WTC11 (cell line): ENCODE measurements around the gene DLL1. TPM values are rescaled to one million over a fixed set of nuclear protein-coding genes. Genes with fewer than 3 reads are reported as not detected.

Experiments
- ATAC-seq: fragments of 200-7000 bp; cut with Tn5 transposase; 2 replicates; pipeline ENCODE4 v1.10.0; 2021; ENCODE audit warnings: mild to moderate bottlenecking, moderate library complexity
- CTCF ChIA-PET: fragments of 300-600 bp; sonication (Branson Sonifier 250); formaldehyde crosslinking; loops from one replicate; lab custom pipeline; 2021; ENCODE audit warnings: antibody characterized with exemption; lab: Charles Lee
- POLR2A ChIA-PET: fragments of 350-600 bp; sonication (Branson Sonifier 250); formaldehyde crosslinking; loops from one replicate; lab custom pipeline; 2021; ENCODE audit warnings: antibody characterized with exemption; lab: Charles Lee
- DNase-seq: peaks from one replicate; pipeline ENCODE4 v3.0.0; 2021; ENCODE audit warnings: low spot score
- H3K27ac Mint-ChIP-seq: 2 replicates; pipeline ENCODE4 v1.8.0; 2021; ENCODE audit warnings: mixed read lengths
- H3K27me3 Mint-ChIP-seq: 2 replicates; pipeline ENCODE4 v1.8.0; 2021; ENCODE audit warnings: low read depth, mild to moderate bottlenecking, moderate library complexity, mixed read lengths
- H3K36me3 Mint-ChIP-seq: 2 replicates; pipeline ENCODE4 v1.8.0; 2021; ENCODE audit warnings: mixed read lengths
- H3K4me1 Mint-ChIP-seq: 2 replicates; pipeline ENCODE4 v1.8.0; 2022; ENCODE audit warnings: mixed read lengths
- H3K4me3 Mint-ChIP-seq: 2 replicates; pipeline ENCODE4 v1.8.0; 2021; ENCODE audit warnings: mild to moderate bottlenecking, moderate library complexity, mixed read lengths
- H3K9me3 Mint-ChIP-seq: 2 replicates; pipeline ENCODE4 v1.8.0; 2021; ENCODE audit warnings: mixed read lengths
- ATF3 ChIP-seq: sonication (generic); formaldehyde crosslinking; conservative IDR thresholded peaks from 2 replicates; pipeline ENCODE4 v1.8.1; 2022; ENCODE audit warnings: mild to moderate bottlenecking, missing genetic modification reagents
- ERG ChIP-seq: fragments of 250-450 bp; sonication (Bioruptor Pico); IDR thresholded peaks from 2 replicates; pipeline ENCODE4 v1.8.0; 2021; ENCODE audit warnings: mild to moderate bottlenecking
- ETV6 ChIP-seq: sonication (generic); formaldehyde crosslinking; IDR thresholded peaks from 2 replicates; pipeline ENCODE4 v1.8.1; 2022; ENCODE audit warnings: mild to moderate bottlenecking, missing genetic modification reagents
- OVOL2 ChIP-seq: fragments of 250-450 bp; sonication (Bioruptor Pico); IDR thresholded peaks from 2 replicates; pipeline ENCODE4 v1.9.0; 2021; ENCODE audit warnings: mild to moderate bottlenecking, borderline replicate concordance
- PRRX2 ChIP-seq: fragments of 250-450 bp; sonication (Bioruptor Pico); IDR thresholded peaks from 2 replicates; pipeline ENCODE4 v1.8.0; 2021; ENCODE audit warnings: mild to moderate bottlenecking
- RELA ChIP-seq: sonication (generic); formaldehyde crosslinking; IDR thresholded peaks from 2 replicates; pipeline ENCODE4 v1.8.1; 2022; ENCODE audit warnings: missing genetic modification reagents, mild to moderate bottlenecking, borderline replicate concordance
- SMAD4 ChIP-seq: sonication (generic); formaldehyde crosslinking; IDR thresholded peaks from 2 replicates; pipeline ENCODE4 v1.8.0; 2022; ENCODE audit warnings: mild to moderate bottlenecking, missing genetic modification reagents
- SOX15 ChIP-seq: fragments of 250-450 bp; sonication (Bioruptor Pico); IDR thresholded peaks from 2 replicates; pipeline ENCODE4 v1.9.0; 2021; ENCODE audit warnings: mild to moderate bottlenecking
- TCF7 ChIP-seq: sonication (generic); formaldehyde crosslinking; IDR thresholded peaks from 2 replicates; pipeline ENCODE4 v1.8.0; 2022; ENCODE audit warnings: mild to moderate bottlenecking, low read depth, missing genetic modification reagents, moderate library complexity
- TEAD1 ChIP-seq: sonication (generic); formaldehyde crosslinking; IDR thresholded peaks from 2 replicates; pipeline ENCODE4 v1.8.0; 2022; ENCODE audit warnings: mild to moderate bottlenecking, missing genetic modification reagents
- TP53 ChIP-seq: sonication (generic); formaldehyde crosslinking; IDR thresholded peaks from 2 replicates; pipeline ENCODE4 v1.8.1; 2023; ENCODE audit warnings: mild to moderate bottlenecking, missing genetic modification reagents
- ZNF219 ChIP-seq: sonication (generic); formaldehyde crosslinking; IDR thresholded peaks from 2 replicates; pipeline ENCODE4 v1.8.0; 2023; ENCODE audit warnings: missing genetic modification reagents, mild to moderate bottlenecking, borderline replicate concordance
- ZNF416 ChIP-seq: fragments of 250-450 bp; sonication (Bioruptor Pico); IDR thresholded peaks from 2 replicates; pipeline ENCODE4 v1.9.0; 2021; ENCODE audit warnings: mild to moderate bottlenecking, inconsistent platforms
- ZNF423 ChIP-seq: fragments of 250-450 bp; sonication (Bioruptor Pico); IDR thresholded peaks from 2 replicates; pipeline ENCODE4 v2.1.2; 2022; ENCODE audit warnings: mild to moderate bottlenecking, moderate library complexity
- ZNF425 ChIP-seq: fragments of 250-450 bp; sonication (Bioruptor Pico); conservative IDR thresholded peaks from 2 replicates; pipeline ENCODE4 v1.9.0; 2021; ENCODE audit warnings: mild to moderate bottlenecking
- ZNF671 ChIP-seq: fragments of 250-450 bp; sonication (Bioruptor Pico); IDR thresholded peaks from 2 replicates; pipeline ENCODE4 v1.8.0; 2021; ENCODE audit warnings: mild to moderate bottlenecking
- total RNA-seq: library from RNA; stranded (reverse); gene quantifications from 3 replicates; pipeline ENCODE4 v1.2.3, GENCODE V29; 2021
- TF ChIP-seq, protein P1 (sequence below): sonication (generic); formaldehyde crosslinking; IDR thresholded peaks from 2 replicates; pipeline ENCODE4 v1.8.0; 2023; ENCODE audit warnings: missing genetic modification reagents
- TF ChIP-seq, protein P2 (sequence below): sonication (generic); formaldehyde crosslinking; IDR thresholded peaks from 2 replicates; pipeline ENCODE4 v1.8.1; 2023; ENCODE audit warnings: mild to moderate bottlenecking, missing genetic modification reagents
- TF ChIP-seq, protein P3 (sequence below): fragments of 250-450 bp; sonication (Bioruptor Pico); IDR thresholded peaks from 2 replicates; pipeline ENCODE4 v2.1.2; 2022; ENCODE audit warnings: mild to moderate bottlenecking, moderate library complexity
- TF ChIP-seq, protein P4 (sequence below): sonication (generic); formaldehyde crosslinking; IDR thresholded peaks from 2 replicates; pipeline ENCODE4 v1.8.0; 2023; ENCODE audit warnings: missing genetic modification reagents, mild to moderate bottlenecking, borderline replicate concordance
- TF ChIP-seq, protein P5 (sequence below): sonication (generic); formaldehyde crosslinking; IDR thresholded peaks from 2 replicates; pipeline ENCODE4 v1.8.0; 2022; ENCODE audit warnings: mild to moderate bottlenecking, missing genetic modification reagents

DLL1 gene
- total RNA-seq, 1 experiment from 2014 or later: 25.3 TPM

DNA sequence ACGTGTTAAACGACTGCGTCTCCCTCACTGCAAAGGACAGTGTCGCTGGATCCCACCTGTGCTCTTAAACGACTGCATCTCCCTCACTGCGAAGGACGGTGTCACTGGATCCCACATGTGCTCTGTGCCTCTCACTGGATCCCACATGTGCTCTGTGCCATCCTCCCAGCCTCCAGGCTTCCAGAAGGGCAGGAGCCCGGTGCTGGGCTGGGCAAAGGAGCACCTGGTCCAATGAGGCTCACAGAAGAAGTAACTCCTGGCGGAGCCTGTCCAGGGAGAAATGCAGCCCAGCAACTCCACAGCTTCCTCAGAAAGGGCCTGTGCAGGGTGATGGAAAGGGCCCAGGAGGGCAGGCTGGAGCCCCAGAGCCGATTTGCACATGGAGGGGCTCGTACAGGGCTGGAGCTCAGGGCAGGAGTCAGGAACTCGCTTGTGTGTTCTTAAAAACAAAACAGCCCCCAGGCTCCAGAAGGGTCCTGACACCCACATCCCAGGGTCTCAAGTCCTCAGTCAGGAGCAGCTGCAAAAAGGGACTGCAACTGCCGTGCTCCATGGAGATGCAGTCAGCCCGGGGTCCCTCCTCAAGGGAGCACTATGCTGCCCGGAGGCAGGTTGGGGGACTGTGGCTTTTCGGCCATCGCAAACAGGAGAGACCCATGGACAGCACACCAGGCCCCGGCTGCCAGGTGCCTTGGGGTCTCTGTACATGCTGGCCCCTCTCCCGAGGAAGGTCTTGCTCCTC is 52.7 kb downstream of the DLL1 start (continued):
- TF ChIP-seq ZNF425 (CRISPR knock-in tag) (no peak), ATF3 (CRISPR knock-in tag) (no peak), ZNF671 (no peak), PRRX2 (CRISPR knock-in tag) (no peak)
- TF ChIP-seq, all 79 proteins: peak for 0

GRCh38 chr6:170236131-170236836 is 54.6 kb downstream of the DLL1 start:
- no peaks in the 10 kb centered on the region for H3K36me3 Mint-ChIP-seq
- ATAC-seq (no peak), DNase-seq (no peak)
- ChIA-PET POLR2A (no interaction called here), CTCF (interaction anchor here (1.2 kb wide), 1 partner anchor 446 kb away, joined by 3 read pairs; no protein-coding TSS in a partner anchor)
- H3K4me1 Mint-ChIP-seq: peaks cover 20% of the 10 kb centered on the region
- no peaks in the 10 kb centered on the region for H3K9me3 Mint-ChIP-seq
- no peaks in the 10 kb centered on the region; the same call in 1 of the 2 replicates for H3K27me3 Mint-ChIP-seq
- H3K4me3 Mint-ChIP-seq: no peak overlapping the region
- H3K27ac Mint-ChIP-seq: no peak overlapping the region
- TF ChIP-seq ZNF423: no peak
- TF ChIP-seq, protein P1, sequence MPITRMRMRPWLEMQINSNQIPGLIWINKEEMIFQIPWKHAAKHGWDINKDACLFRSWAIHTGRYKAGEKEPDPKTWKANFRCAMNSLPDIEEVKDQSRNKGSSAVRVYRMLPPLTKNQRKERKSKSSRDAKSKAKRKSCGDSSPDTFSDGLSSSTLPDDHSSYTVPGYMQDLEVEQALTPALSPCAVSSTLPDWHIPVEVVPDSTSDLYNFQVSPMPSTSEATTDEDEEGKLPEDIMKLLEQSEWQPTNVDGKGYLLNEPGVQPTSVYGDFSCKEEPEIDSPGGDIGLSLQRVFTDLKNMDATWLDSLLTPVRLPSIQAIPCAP (CRISPR knock-in tag): no peak
- TF ChIP-seq ETV6 (CRISPR knock-in tag): no peak
- no peak for TF ChIP-seq ZNF416
- no peak for TF ChIP-seq ZNF219 (CRISPR knock-in tag)
- TF ChIP-seq, protein P2, sequence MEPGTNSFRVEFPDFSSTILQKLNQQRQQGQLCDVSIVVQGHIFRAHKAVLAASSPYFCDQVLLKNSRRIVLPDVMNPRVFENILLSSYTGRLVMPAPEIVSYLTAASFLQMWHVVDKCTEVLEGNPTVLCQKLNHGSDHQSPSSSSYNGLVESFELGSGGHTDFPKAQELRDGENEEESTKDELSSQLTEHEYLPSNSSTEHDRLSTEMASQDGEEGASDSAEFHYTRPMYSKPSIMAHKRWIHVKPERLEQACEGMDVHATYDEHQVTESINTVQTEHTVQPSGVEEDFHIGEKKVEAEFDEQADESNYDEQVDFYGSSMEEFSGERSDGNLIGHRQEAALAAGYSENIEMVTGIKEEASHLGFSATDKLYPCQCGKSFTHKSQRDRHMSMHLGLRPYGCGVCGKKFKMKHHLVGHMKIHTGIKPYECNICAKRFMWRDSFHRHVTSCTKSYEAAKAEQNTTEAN (CRISPR knock-in tag): no peak
- TF ChIP-seq TP53 (CRISPR knock-in tag): no peak
- TF ChIP-seq ERG (CRISPR knock-in tag): no peak
- TF ChIP-seq SOX15 (CRISPR knock-in tag): no peak
- TF ChIP-seq RELA (CRISPR knock-in tag): no peak
- no peak for TF ChIP-seq TEAD1 (CRISPR knock-in tag)
- no peak for TF ChIP-seq TCF7 (CRISPR knock-in tag)
- TF ChIP-seq, protein P3, sequence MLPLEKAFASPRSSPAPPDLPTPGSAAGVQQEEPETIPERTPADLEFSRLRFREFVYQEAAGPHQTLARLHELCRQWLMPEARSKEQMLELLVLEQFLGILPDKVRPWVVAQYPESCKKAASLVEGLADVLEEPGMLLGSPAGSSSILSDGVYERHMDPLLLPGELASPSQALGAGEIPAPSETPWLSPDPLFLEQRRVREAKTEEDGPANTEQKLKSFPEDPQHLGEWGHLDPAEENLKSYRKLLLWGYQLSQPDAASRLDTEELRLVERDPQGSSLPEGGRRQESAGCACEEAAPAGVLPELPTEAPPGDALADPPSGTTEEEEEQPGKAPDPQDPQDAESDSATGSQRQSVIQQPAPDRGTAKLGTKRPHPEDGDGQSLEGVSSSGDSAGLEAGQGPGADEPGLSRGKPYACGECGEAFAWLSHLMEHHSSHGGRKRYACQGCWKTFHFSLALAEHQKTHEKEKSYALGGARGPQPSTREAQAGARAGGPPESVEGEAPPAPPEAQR: no peak
- TF ChIP-seq, protein P4, sequence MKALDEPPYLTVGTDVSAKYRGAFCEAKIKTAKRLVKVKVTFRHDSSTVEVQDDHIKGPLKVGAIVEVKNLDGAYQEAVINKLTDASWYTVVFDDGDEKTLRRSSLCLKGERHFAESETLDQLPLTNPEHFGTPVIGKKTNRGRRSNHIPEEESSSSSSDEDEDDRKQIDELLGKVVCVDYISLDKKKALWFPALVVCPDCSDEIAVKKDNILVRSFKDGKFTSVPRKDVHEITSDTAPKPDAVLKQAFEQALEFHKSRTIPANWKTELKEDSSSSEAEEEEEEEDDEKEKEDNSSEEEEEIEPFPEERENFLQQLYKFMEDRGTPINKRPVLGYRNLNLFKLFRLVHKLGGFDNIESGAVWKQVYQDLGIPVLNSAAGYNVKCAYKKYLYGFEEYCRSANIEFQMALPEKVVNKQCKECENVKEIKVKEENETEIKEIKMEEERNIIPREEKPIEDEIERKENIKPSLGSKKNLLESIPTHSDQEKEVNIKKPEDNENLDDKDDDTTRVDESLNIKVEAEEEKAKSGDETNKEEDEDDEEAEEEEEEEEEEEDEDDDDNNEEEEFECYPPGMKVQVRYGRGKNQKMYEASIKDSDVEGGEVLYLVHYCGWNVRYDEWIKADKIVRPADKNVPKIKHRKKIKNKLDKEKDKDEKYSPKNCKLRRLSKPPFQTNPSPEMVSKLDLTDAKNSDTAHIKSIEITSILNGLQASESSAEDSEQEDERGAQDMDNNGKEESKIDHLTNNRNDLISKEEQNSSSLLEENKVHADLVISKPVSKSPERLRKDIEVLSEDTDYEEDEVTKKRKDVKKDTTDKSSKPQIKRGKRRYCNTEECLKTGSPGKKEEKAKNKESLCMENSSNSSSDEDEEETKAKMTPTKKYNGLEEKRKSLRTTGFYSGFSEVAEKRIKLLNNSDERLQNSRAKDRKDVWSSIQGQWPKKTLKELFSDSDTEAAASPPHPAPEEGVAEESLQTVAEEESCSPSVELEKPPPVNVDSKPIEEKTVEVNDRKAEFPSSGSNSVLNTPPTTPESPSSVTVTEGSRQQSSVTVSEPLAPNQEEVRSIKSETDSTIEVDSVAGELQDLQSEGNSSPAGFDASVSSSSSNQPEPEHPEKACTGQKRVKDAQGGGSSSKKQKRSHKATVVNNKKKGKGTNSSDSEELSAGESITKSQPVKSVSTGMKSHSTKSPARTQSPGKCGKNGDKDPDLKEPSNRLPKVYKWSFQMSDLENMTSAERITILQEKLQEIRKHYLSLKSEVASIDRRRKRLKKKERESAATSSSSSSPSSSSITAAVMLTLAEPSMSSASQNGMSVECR (CRISPR knock-in tag): no peak
- TF ChIP-seq, protein P5, sequence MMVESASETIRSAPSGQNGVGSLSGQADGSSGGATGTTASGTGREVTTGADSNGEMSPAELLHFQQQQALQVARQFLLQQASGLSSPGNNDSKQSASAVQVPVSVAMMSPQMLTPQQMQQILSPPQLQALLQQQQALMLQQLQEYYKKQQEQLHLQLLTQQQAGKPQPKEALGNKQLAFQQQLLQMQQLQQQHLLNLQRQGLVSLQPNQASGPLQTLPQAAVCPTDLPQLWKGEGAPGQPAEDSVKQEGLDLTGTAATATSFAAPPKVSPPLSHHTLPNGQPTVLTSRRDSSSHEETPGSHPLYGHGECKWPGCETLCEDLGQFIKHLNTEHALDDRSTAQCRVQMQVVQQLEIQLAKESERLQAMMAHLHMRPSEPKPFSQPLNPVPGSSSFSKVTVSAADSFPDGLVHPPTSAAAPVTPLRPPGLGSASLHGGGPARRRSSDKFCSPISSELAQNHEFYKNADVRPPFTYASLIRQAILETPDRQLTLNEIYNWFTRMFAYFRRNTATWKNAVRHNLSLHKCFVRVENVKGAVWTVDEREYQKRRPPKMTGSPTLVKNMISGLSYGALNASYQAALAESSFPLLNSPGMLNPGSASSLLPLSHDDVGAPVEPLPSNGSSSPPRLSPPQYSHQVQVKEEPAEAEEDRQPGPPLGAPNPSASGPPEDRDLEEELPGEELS (CRISPR knock-in tag): no peak
- TF ChIP-seq OVOL2 (CRISPR knock-in tag): no peak
- TF ChIP-seq SMAD4: no peak
